Occipital lobe (tissue), 2 donors: ENCODE data around the gene ADISSP. TPM values are rescaled to one million over a fixed set of nuclear protein-coding genes. Genes with fewer than 3 reads are reported as not detected.
A peak's percentile ranks its signal among the peaks of the same experiment; 100 is the strongest.

Experiments used
- DNase-seq: peaks from one replicate; lab custom pipeline; 2025; lab: John Stamatoyannopoulos, UW
- total RNA-seq: library from RNA; depleted of rRNA; stranded (reverse); fragments of >200 nt; gene quantifications from one replicate; pipeline ENCODE4 v1.2.3, GENCODE V29; 2014

Gene ADISSP
- total RNA-seq, 1 donor from 2014 or later = 18.9 TPM

- DNase-seq = no peak
Observed at GRCh38 chr20:3719046-3719445, 48.5 kb downstream of the ADISSP start.

GRCh38 chr20:3716195-3716834, 51.2 kb downstream of the ADISSP start:
- no peak for DNase-seq

DNA sequence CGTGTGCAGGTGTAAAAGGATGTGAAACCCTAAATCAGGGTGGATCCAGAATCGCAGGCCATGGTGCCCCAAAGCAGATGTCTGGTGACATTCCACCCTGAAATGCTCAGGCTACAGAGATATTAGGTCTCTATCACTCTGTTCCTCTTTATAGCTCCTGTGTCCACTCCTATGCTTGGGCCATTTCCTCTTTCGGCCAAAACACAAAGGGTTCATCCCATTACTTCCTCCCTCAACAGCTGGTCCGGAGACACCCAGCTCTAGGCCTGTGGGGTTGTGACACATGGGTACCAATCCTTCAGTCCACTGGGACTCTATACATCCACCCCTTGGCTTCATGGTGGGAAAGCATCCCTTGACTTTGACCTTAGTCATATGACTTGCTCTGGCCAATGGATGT, 53.5 kb downstream of the ADISSP start:
- no peak for DNase-seq

DNA sequence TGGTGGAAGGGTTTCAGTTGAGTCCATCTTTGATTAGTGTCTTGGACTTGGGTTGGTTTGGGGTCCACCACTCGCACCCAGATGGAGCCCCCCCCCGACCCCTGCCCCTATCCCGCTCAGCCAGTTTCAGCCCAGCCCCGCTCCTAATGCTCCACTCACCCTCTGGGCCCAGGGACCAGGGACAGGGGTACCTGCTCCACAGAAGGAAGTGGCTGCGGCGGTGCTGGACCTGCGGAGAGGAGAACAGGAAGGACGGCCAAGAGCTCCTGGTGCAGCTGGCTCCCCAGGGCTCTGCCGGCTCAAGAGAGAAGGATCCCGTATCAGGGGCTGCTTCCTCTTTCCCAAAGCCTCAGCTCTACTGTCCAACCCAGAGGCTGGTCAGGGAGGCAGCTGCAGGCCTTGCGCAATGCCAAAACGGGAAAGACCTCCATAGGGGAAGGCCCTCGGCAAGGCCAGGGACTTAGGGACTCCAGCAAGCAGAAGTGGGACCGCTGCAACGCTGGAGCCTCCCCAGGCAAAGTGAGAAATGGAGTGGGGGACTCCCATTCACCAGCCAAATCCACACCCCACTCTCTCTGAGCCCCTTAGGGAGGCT, 55.2 kb downstream of the ADISSP start, which contains the start of gene SIGLEC1:
Gene SIGLEC1, minus strand, starts transcription at position 322 of the 595 bp plus-strand sequence. CDS start 5,472 bp downstream, outside the sequence.
- peak; percentile 14 for DNase-seq

DNA sequence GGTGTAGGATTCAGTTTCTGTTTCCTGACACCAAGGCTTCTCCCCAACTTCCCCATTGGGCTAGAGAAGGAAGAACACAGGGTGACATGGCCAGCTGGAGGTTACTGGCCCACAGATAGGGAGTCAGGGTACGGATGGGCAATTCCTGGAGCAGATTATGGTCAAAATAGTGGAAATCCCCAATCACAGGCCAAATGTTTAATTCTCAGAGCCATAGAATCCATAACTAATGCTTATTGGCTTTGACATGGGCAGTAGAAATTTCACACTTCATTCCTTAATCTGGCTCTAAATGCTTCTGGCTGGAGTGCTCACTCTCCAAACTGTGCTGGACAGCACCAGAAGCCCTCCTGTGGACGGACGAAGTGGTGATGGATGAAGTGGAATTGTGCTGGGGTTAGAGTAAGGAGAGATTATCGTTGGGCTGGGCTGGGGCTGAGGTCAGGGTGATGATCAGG, 56.0 kb downstream of the ADISSP start:
- no peak for DNase-seq

DNA sequence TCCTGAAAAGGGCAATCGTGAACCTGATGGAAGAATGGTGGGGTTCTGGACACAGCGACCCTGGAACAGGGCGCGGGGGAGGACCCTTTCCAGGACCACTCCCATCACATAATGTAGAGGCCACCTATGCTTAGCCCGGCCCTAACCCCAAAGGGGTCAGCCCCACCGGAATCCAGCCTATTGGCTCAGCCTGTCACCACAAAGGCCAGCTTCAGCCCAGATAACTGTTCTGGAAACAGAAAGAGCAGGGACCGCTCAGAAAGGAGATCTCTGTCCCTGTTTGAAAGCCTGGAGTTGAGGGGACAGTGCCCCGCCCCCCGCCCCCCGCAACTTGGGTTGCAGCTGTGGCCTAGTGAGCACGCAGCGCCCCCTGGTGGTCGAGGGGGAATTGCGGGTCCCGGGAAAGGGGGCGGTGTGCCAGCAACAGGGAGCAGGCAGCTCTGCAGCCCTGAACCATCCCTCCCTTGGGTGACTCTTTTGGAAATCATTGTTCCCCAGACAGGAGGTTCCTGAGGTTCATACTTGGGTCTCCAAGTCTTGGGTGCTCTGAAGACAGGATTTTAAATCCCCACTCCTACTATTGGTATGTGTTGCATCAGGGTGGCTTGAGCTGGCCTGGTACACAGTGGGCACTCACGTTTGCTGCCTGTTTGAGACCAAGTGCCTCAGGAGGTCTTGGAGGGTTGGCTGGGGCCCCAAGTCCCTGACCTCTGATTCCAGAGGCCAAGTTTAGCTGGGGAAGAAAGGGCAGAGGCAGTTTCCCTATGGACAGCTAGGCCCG, 56.7 kb downstream of the ADISSP start:
- peak; percentile 37 for DNase-seq

DNA sequence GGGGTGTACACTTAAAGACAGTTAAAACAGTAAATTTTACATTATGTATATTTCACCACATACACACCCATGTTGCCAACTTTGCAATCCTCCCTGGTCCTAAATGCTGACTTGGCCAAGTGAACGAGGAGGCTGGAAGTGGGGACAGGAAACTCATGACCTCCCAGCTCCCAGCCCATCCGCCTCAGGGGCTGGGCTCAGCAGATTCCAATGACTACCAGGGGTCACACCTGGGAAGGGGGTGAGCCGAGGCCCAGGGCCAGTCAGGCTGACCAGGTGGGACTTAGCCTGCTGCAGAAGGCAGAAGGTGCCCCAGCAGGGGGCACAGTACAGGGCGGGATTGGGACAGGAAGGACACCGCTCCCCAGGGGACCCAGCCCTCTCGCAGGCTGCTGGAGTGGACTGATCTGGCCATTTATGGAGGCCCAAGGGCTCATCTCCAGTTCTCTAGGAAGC, 57.5 kb downstream of the ADISSP start:
- no peak for DNase-seq

- DNase-seq = no peak
Observed at GRCh38 chr20:3707508-3707899, 60.0 kb downstream of the ADISSP start.

GRCh38 chr20:3706774-3707507, 60.6 kb downstream of the ADISSP start:
- DNase-seq = no peak

GRCh38 chr20:3705970-3706739, 61.4 kb downstream of the ADISSP start:
- DNase-seq = no peak

DNA sequence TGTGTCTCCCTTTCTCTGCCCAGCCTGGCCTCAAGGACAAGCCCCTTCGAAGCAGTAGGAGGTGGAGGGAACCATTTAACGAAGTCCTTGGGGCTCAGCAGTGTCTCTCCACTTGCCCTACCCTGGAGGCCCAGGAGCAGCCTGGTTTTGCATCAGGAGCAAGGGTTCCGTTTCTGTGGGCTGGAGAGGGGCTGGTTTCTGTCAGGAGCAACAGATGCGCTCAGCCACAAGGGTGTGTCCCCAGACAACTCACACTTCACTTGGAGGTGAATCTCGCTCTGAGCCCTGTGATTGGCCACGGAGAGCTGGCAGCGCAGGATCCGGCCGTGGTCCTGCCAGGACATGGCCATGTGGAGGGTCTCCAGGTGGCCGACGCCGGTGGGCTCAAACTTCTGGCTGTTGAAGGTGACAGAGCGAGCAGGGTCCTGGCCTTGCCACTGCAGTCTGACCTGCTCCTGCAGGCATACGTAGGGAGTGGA, 62.0 kb downstream of the ADISSP start:
- DNase-seq = no peak

GRCh38 chr20:3704087-3704486, 63.5 kb downstream of the ADISSP start:
- DNase-seq = no peak

Other genes starting within 250 kb of the ADISSP start
- gene GFRA4, start 104.4 kb downstream of the ADISSP start, total RNA-seq = not detected
- gene ADAM33, start 85.7 kb downstream of the ADISSP start, total RNA-seq = 3.6 TPM
- gene SIGLEC1, start 55.2 kb downstream of the ADISSP start, total RNA-seq = 0.16 TPM
- gene HSPA12B, start 35.1 kb downstream of the ADISSP start, total RNA-seq = 1.7 TPM
- gene SPEF1, start 13.7 kb upstream of the ADISSP start, total RNA-seq = 0.16 TPM
- 55.4 TPM for gene CENPB, start 19.0 kb upstream of the ADISSP start, total RNA-seq
- 4.5 TPM for gene CDC25B, start 28.6 kb upstream of the ADISSP start, total RNA-seq
- gene AP5S1, start 52.8 kb upstream of the ADISSP start, total RNA-seq = 5.5 TPM
- 8.0 TPM for gene MAVS, start 79.1 kb upstream of the ADISSP start, total RNA-seq
- 61.6 TPM for gene PANK2, start 121.6 kb upstream of the ADISSP start, total RNA-seq
- gene RNF24, start 247.8 kb upstream of the ADISSP start, total RNA-seq = 28.5 TPM